Sigmoid colon (tissue), 7 donors: ENCODE data around the gene MCU. TPM values are rescaled to one million over a fixed set of nuclear protein-coding genes. Genes with fewer than 3 reads are reported as not detected.

ENCODE experiments used
- DNase-seq: peaks from one replicate; pipeline ENCODE4 v3.0.0-alpha.2; 2019
- H3K27ac ChIP-seq, 4 donors: fragments of 200-600 bp; sonication (generic); one replicate each; pipeline ENCODE4 v1.5.1; 2016 to 2019; ENCODE audit warnings: mild to moderate bottlenecking in 1 of 4
- H3K27me3 ChIP-seq, 3 donors: fragments of 200-600 bp; sonication (generic); one replicate each; pipeline ENCODE4 v1.5.1; 2019; ENCODE audit warnings: mild to moderate bottlenecking in 1 of 3
- H3K36me3 ChIP-seq, 4 donors: fragments of 200-600 bp; sonication (generic); one replicate each; pipeline ENCODE4 v1.5.1; 2016 to 2019
- H3K4me1 ChIP-seq, 4 donors: fragments of 200-600 bp; sonication (generic); one replicate each; pipeline ENCODE4 v1.5.1; 2017 to 2019
- H3K4me3 ChIP-seq, 4 donors: fragments of 200-600 bp; sonication (generic); one replicate each; pipeline ENCODE4 v1.5.1; 2017 to 2019; ENCODE audit warnings: mild to moderate bottlenecking in 2 of 4, moderate library complexity in 1 of 4
- H3K9me3 ChIP-seq, 4 donors: fragments of 200-600 bp in 3 of 4; sonication (generic) in 3 of 4; one replicate each; pipeline versions ENCODE4 v1.5.1 to v1.6.1; 2013 to 2019
- CTCF ChIP-seq, 4 experiments: fragments of 450-650 bp in 3 of 4; fragments of 200-600 bp in 1 of 4; IDR thresholded peaks; one replicate each; pipeline ENCODE4 v1.5.1; 2016 to 2019; ENCODE audit warnings: antibody characterized with exemption in 4 of 4, mild to moderate bottlenecking in 3 of 4, moderate library complexity in 2 of 4
- EP300 ChIP-seq, 4 donors: sonication (generic); formaldehyde crosslinking; IDR thresholded peaks; one replicate each; pipeline ENCODE4 v1.6.1; 2017; ENCODE audit warnings: antibody characterized with exemption in 4 of 4
- POLR2A ChIP-seq, 2 donors: fragments of 450-650 bp; IDR thresholded peaks; one replicate each; pipeline ENCODE4 v1.6.1; 2016; ENCODE audit warnings: antibody characterized with exemption in 2 of 2, mild to moderate bottlenecking in 2 of 2, moderate library complexity in 2 of 2
- POLR2AphosphoS5 ChIP-seq, 4 donors: sonication (generic); formaldehyde crosslinking; IDR thresholded peaks; one replicate each; pipeline ENCODE4 v1.6.1; 2017; ENCODE audit warnings: antibody characterized with exemption in 4 of 4
- WGBS, 2 donors: extraction: QIAGEN DNeasy Blood & Tissue Kit; methylation state at CpG; one replicate each; pipeline ENCODE4 v1.1.7; 2013; 5-methylcytosine and 5-hydroxymethylcytosine counted together
- intact Hi-C: fragments of 100-400 bp; cut with DNase I; formaldehyde crosslinking; loops from one replicate; pipeline ENCODE4 v1.15.1; 2023
- polyA plus RNA-seq, 3 donors: library from polyadenylated mRNA; stranded (reverse); fragments of 200-250 nt; gene quantifications; one replicate each; pipeline ENCODE4 v1.2.3, GENCODE V29; 2013
- total RNA-seq, 4 donors: library from RNA; depleted of rRNA; stranded (reverse); fragments of >200 nt; gene quantifications; one replicate each; pipeline ENCODE4 v1.1.0, GENCODE V29; 2016
- donor health status: healthy with polysubstance abuse.
- donor health status: Bipolar disorder and iron deficiency.
- donor health status: healthy.

The MCU gene
- total and polyA plus RNA-seq, 7 donors: 14.7 to 75.6 (median 19.4) TPM

- intact Hi-C loops: no loop called here
- H3K4me1 ChIP-seq: peaks cover 0 to 15% (median 5%) of the 10 kb centered on the region in 4 donors
- H3K9me3 ChIP-seq: no peaks in the 10 kb centered on the region
- H3K36me3 ChIP-seq: no peaks in the 10 kb centered on the region
- no peak for DNase-seq
- no peaks in the 10 kb centered on the region for H3K27me3 ChIP-seq
- no peak overlapping the region for H3K27ac ChIP-seq
- no peak for TF ChIP-seq POLR2AphosphoS5 (IDR thresholded peaks at IDR 0.05)
- no peak for TF ChIP-seq EP300 (IDR thresholded peaks at IDR 0.05)
- no peak for TF ChIP-seq POLR2A (IDR thresholded peaks at IDR 0.05)
- no peak for TF ChIP-seq CTCF (IDR thresholded peaks at IDR 0.05)
- 85 to 97% methylated on average over 5 of the region's 5 CpGs for WGBS, 2 donors
- H3K4me3 ChIP-seq: no peak overlapping the region
Measured at GRCh38 chr10:72801263-72801868, 109.4 kb downstream of the MCU start.

GRCh38 chr10:72802332-72802731 is 110.4 kb downstream of the MCU start:
- no peak for DNase-seq
- 84 to 85% methylated on average over 2 of the region's 2 CpGs for WGBS, 2 donors
- H3K4me1 ChIP-seq: peaks cover 0 to 15% (median 5%) of the 10 kb centered on the region in 4 donors
- peak overlapping the region in 3 of 4 donors; percentile 11 to 55 (median 38) for H3K27ac ChIP-seq
- H3K4me3 ChIP-seq: no peak overlapping the region
- no peak for TF ChIP-seq POLR2A (IDR thresholded peaks at IDR 0.05)
- no peak for TF ChIP-seq POLR2AphosphoS5 (IDR thresholded peaks at IDR 0.05)
- TF ChIP-seq CTCF (IDR thresholded peaks at IDR 0.05): no peak
- no peak for TF ChIP-seq EP300 (IDR thresholded peaks at IDR 0.05)
- H3K27me3 ChIP-seq: no peaks in the 10 kb centered on the region
- H3K36me3 ChIP-seq: no peaks in the 10 kb centered on the region
- H3K9me3 ChIP-seq: no peaks in the 10 kb centered on the region
- intact Hi-C loops: no loop called here

- TF ChIP-seq CTCF (IDR thresholded peaks at IDR 0.05) (no peak), POLR2A (IDR thresholded peaks at IDR 0.05) (no peak), POLR2AphosphoS5 (IDR thresholded peaks at IDR 0.05) (no peak), EP300 (IDR thresholded peaks at IDR 0.05) (no peak)
- Histone ChIP-seq H3K36me3 (no peaks in the 10 kb centered on the region), H3K27me3 (no peaks in the 10 kb centered on the region), H3K27ac (peak overlapping the region in 3 of 4 donors; percentile 11 to 55 (median 38)), H3K4me3 (peak overlapping the region in 1 of 4 donors; percentile 1), H3K4me1 (peaks cover 0 to 15% (median 5%) of the 10 kb centered on the region in 4 donors), H3K9me3 (no peaks in the 10 kb centered on the region)
- 66 to 79% methylated on average over 4 of the region's 4 CpGs for WGBS, 2 donors
- intact Hi-C loops: no loop called here
- DNase-seq: no peak
Measured at GRCh38 chr10:72802763-72803505, 111.0 kb downstream of the MCU start.

- intact Hi-C loops: no loop called here
- H3K4me3 ChIP-seq: no peak overlapping the region
- no peaks in the 10 kb centered on the region for H3K27me3 ChIP-seq
- H3K9me3 ChIP-seq: no peaks in the 10 kb centered on the region
- no peak overlapping the region for H3K27ac ChIP-seq
- no peak for TF ChIP-seq EP300 (IDR thresholded peaks at IDR 0.05)
- no peak for TF ChIP-seq POLR2A (IDR thresholded peaks at IDR 0.05)
- TF ChIP-seq CTCF (IDR thresholded peaks at IDR 0.05): no peak
- no peak for TF ChIP-seq POLR2AphosphoS5 (IDR thresholded peaks at IDR 0.05)
- H3K36me3 ChIP-seq: no peaks in the 10 kb centered on the region
- peaks cover 0 to 14% (median 8%) of the 10 kb centered on the region in 4 donors for H3K4me1 ChIP-seq
- DNase-seq: no peak
- WGBS, 2 donors: 90 to 93% methylated on average over 3 of the region's 3 CpGs
Measured at GRCh38 chr10:72808001-72808400, 116.1 kb downstream of the MCU start.
